ENCODE results near the gene MTMR6. TPM values are rescaled to one million over a fixed set of nuclear protein-coding genes. Genes with fewer than 3 reads are reported as not detected.

MTMR6 gene
- total and polyA plus RNA-seq, 3 experiments from 2014 or later: 15.0 to 16.9 (median 15.9) TPM

- no peaks in the 10 kb centered on the region for H3K36me3 ChIP-seq (ENCODE audit: insufficient read depth, low read length)
Observed at GRCh38 chr13:25214491-25215252, 72.6 kb downstream of the MTMR6 start.

DNA sequence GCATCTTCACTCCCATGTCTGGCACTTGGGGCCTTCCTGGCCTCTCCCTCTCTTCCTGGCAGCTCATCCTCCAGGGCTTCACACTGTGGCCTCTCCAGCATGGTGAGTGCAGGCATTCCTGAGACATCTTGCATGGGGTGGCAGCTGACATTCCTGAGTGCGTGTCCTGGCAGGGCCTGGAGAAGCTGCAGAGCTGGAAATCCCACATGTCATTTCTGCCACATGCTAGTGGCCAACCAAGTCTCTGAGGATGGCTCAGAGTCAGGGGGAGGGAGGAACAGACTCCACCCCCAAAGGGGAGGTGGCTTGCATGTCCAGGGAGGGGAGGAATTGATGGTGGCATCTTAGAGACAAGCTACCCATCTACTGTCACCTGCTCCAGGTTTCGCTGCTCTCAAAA, 73.6 kb downstream of the MTMR6 start:
- ChIA-PET CTCF (no interaction called here), POLR2A (no interaction called here)
- H3K9me3 Mint-ChIP-seq: no peaks in the 10 kb centered on the region
- Histone ChIP-seq H3K27ac (ENCODE audit: low read depth, low read length) (no peak overlapping the region), H3K27me3 (ENCODE audit: insufficient read depth, low read length, poor library complexity, severe bottlenecking) (no peaks in the 10 kb centered on the region), H3K9me3 (ENCODE audit: low read length) (no peaks in the 10 kb centered on the region), H3K4me3 (ENCODE audit: low read length) (no peak overlapping the region), H3K4me1 (ENCODE audit: insufficient read depth, low read length) (no peaks in the 10 kb centered on the region), H3K36me3 (ENCODE audit: insufficient read depth, low read length) (no peaks in the 10 kb centered on the region)
- no peak overlapping the region for H3K27ac Mint-ChIP-seq
- H3K4me1 Mint-ChIP-seq: no peaks in the 10 kb centered on the region
- DNase-seq: no peak
- peaks cover 0 to 6% of the 10 kb centered on the region in 2 donors for H3K27me3 Mint-ChIP-seq
- H3K4me3 Mint-ChIP-seq: no peak overlapping the region
- no peaks in the 10 kb centered on the region for H3K36me3 Mint-ChIP-seq

More at GRCh38 chr13:25214491-25215252, 72.6 kb downstream of the MTMR6 start:
- Mint-ChIP-seq H3K27me3 (peaks cover 0 to 6% of the 10 kb centered on the region in 2 donors), H3K9me3 (no peaks in the 10 kb centered on the region), H3K36me3 (no peaks in the 10 kb centered on the region), H3K4me3 (no peak overlapping the region), H3K4me1 (peaks cover 0 to 1% (median 0%) of the 10 kb centered on the region in 3 donors), H3K27ac (no peak overlapping the region)
- no peak overlapping the region for H3K4me3 ChIP-seq (ENCODE audit: low read length)
- no peak for DNase-seq
- no peaks in the 10 kb centered on the region for H3K27me3 ChIP-seq (ENCODE audit: insufficient read depth, low read length, poor library complexity, severe bottlenecking)
- H3K4me1 ChIP-seq (ENCODE audit: insufficient read depth, low read length): no peaks in the 10 kb centered on the region
- no peaks in the 10 kb centered on the region for H3K9me3 ChIP-seq (ENCODE audit: low read length)
- ChIA-PET CTCF (no interaction called here), POLR2A (no interaction called here)
- H3K27ac ChIP-seq (ENCODE audit: low read depth, low read length): no peak overlapping the region

- Mint-ChIP-seq H3K27me3 (peaks cover 0 to 9% of the 10 kb centered on the region in 2 donors), H3K4me1 (no peaks in the 10 kb centered on the region), H3K27ac (peak overlapping the region in 1 of 8 donors; percentile 56), H3K36me3 (no peaks in the 10 kb centered on the region), H3K9me3 (no peaks in the 10 kb centered on the region), H3K4me3 (no peak overlapping the region)
- no peaks in the 10 kb centered on the region for H3K4me1 ChIP-seq (ENCODE audit: insufficient read depth, low read length)
- no peaks in the 10 kb centered on the region for H3K9me3 ChIP-seq (ENCODE audit: low read length)
- no peaks in the 10 kb centered on the region for H3K27me3 ChIP-seq (ENCODE audit: insufficient read depth, low read length, poor library complexity, severe bottlenecking)
- H3K4me3 ChIP-seq (ENCODE audit: low read length): no peak overlapping the region
- no peaks in the 10 kb centered on the region for H3K36me3 ChIP-seq (ENCODE audit: insufficient read depth, low read length)
- H3K27ac ChIP-seq (ENCODE audit: low read depth, low read length): no peak overlapping the region
- ChIA-PET CTCF (no interaction called here), POLR2A (no interaction called here)
- DNase-seq: no peak
Observed at GRCh38 chr13:25210842-25211569, 76.3 kb downstream of the MTMR6 start.

GRCh38 chr13:25207291-25207810, 79.9 kb downstream of the MTMR6 start:
- H3K9me3 ChIP-seq (ENCODE audit: low read length): no peaks in the 10 kb centered on the region
- H3K27me3 Mint-ChIP-seq: peaks cover 8 to 15% of the 10 kb centered on the region in 2 donors
- no peak overlapping the region for H3K4me3 ChIP-seq (ENCODE audit: low read length)
- no peaks in the 10 kb centered on the region for H3K4me1 ChIP-seq (ENCODE audit: insufficient read depth, low read length)
- H3K4me1 Mint-ChIP-seq: no peaks in the 10 kb centered on the region
- ChIA-PET POLR2A (no interaction called here), CTCF (no interaction called here)
- H3K36me3 ChIP-seq (ENCODE audit: insufficient read depth, low read length): no peaks in the 10 kb centered on the region
- H3K36me3 Mint-ChIP-seq: no peaks in the 10 kb centered on the region
- H3K27ac Mint-ChIP-seq: no peak overlapping the region
- no peaks in the 10 kb centered on the region for H3K9me3 Mint-ChIP-seq
- no peaks in the 10 kb centered on the region for H3K27me3 ChIP-seq (ENCODE audit: insufficient read depth, low read length, poor library complexity, severe bottlenecking)
- H3K4me3 Mint-ChIP-seq: no peak overlapping the region
- no peak for DNase-seq
- no peak overlapping the region for H3K27ac ChIP-seq (ENCODE audit: low read depth, low read length)

- ChIA-PET POLR2A (no interaction called here), CTCF (no interaction called here)
- Histone ChIP-seq H3K27me3 (ENCODE audit: insufficient read depth, low read length, poor library complexity, severe bottlenecking) (no peaks in the 10 kb centered on the region), H3K27ac (ENCODE audit: low read depth, low read length) (no peak overlapping the region), H3K9me3 (ENCODE audit: low read length) (no peaks in the 10 kb centered on the region), H3K4me3 (ENCODE audit: low read length) (no peak overlapping the region), H3K4me1 (ENCODE audit: insufficient read depth, low read length) (no peaks in the 10 kb centered on the region), H3K36me3 (ENCODE audit: insufficient read depth, low read length) (no peaks in the 10 kb centered on the region)
- Mint-ChIP-seq H3K4me3 (no peak overlapping the region), H3K27me3 (peaks cover 13 to 25% of the 10 kb centered on the region in 2 donors), H3K4me1 (no peaks in the 10 kb centered on the region), H3K36me3 (no peaks in the 10 kb centered on the region), H3K9me3 (no peaks in the 10 kb centered on the region), H3K27ac (peak overlapping the region in 1 of 8 donors; percentile 64)
- no peak for DNase-seq
Observed at GRCh38 chr13:25204863-25205262, 82.4 kb downstream of the MTMR6 start.

DNA sequence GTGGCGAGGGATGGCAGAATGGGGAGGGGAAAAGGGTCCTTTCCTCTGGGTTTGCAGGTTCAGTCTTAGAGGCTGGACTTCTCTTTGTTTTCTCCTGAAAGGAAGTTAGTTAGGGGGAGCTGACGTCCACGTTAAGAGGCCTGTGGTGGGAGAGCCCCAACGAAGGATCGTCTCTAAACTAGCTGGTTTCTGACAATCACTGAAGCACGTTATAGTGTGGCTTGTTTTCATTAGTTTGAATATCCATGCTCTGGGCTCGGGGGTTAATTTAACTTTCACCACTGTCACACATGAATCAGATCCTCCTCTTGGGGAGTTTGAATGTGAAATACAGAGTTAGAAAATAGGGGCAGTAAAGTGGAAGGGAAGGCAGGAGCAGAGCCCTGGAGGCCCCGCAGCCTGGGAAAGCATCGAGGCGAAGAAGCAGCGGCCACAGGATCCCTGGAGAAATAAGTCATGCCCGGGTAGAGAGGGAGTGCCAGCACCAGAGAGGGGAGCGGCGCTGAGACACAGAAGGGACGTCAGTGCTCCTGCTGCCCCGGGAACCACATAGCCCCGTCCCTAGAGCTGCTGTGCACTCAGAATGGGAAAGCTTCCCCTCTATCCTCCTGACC, 84.1 kb downstream of the MTMR6 start:
- Histone ChIP-seq H3K27ac (ENCODE audit: low read depth, low read length) (no peak overlapping the region), H3K9me3 (ENCODE audit: low read length) (no peaks in the 10 kb centered on the region), H3K27me3 (ENCODE audit: insufficient read depth, low read length, poor library complexity, severe bottlenecking) (no peaks in the 10 kb centered on the region), H3K4me3 (ENCODE audit: low read length) (no peak overlapping the region), H3K4me1 (ENCODE audit: insufficient read depth, low read length) (no peaks in the 10 kb centered on the region), H3K36me3 (ENCODE audit: insufficient read depth, low read length) (no peaks in the 10 kb centered on the region)
- Mint-ChIP-seq H3K9me3 (no peaks in the 10 kb centered on the region), H3K27ac (peak overlapping the region in 1 of 8 donors; percentile 12), H3K4me3 (no peak overlapping the region), H3K4me1 (no peaks in the 10 kb centered on the region), H3K36me3 (no peaks in the 10 kb centered on the region), H3K27me3 (peaks cover 13 to 28% of the 10 kb centered on the region in 2 donors)
- CTCF ChIA-PET: no interaction called here
- DNase-seq: no peak
- POLR2A ChIA-PET: no interaction called here

DNA sequence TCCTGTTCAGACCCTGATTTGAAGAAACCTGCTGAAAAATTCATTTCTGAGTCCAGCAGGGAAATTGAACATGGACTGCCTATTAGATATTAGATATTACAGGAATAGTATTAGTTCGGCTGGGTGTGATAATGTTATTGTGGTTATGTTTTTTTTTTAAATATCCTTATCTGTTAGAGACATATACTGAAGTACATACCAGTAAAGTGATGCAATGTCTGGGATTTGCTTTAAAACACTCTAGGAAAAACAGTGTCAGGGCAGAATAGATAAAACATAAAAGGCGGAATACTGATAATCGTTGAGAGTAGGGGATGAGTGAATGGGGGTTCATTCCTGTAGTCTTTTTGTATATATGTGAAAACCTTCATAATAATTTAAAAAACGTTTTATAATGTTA, 86.5 kb downstream of the MTMR6 start:
- Histone ChIP-seq H3K4me3 (ENCODE audit: low read length) (no peak overlapping the region), H3K36me3 (ENCODE audit: insufficient read depth, low read length) (no peaks in the 10 kb centered on the region), H3K27ac (ENCODE audit: low read depth, low read length) (no peak overlapping the region), H3K27me3 (ENCODE audit: insufficient read depth, low read length, poor library complexity, severe bottlenecking) (no peaks in the 10 kb centered on the region), H3K9me3 (ENCODE audit: low read length) (no peaks in the 10 kb centered on the region), H3K4me1 (ENCODE audit: insufficient read depth, low read length) (no peaks in the 10 kb centered on the region)
- no peaks in the 10 kb centered on the region for H3K36me3 Mint-ChIP-seq
- POLR2A ChIA-PET: no interaction called here
- no peak overlapping the region for H3K4me3 Mint-ChIP-seq
- peaks cover 13 to 26% of the 10 kb centered on the region in 2 donors for H3K27me3 Mint-ChIP-seq
- no peaks in the 10 kb centered on the region for H3K4me1 Mint-ChIP-seq
- DNase-seq: no peak
- H3K9me3 Mint-ChIP-seq: no peaks in the 10 kb centered on the region
- CTCF ChIA-PET: no interaction called here
- H3K27ac Mint-ChIP-seq: no peak overlapping the region

DNA sequence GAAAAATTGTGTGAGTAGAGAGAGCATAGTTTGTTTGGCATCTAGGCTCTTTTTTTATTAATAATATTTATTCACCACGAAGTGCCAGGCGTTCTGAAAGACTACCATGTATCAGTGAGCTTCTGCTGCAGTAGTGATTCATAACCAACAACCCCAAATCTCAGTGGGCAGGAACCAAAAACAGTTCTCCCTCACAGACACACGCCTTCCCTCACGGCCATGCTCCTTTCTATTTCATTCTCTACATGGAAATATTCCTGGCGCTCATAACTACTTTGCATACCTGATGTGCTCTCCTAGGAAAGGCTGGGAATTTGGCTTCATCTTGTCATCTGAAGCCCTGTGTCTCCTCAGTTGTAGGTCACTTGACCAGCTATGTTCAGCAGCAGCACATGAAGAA, 88.6 kb downstream of the MTMR6 start:
- H3K9me3 Mint-ChIP-seq: no peaks in the 10 kb centered on the region
- DNase-seq: no peak
- H3K27me3 ChIP-seq (ENCODE audit: insufficient read depth, low read length, poor library complexity, severe bottlenecking): no peaks in the 10 kb centered on the region
- H3K27ac ChIP-seq (ENCODE audit: low read depth, low read length): no peak overlapping the region
- POLR2A ChIA-PET: no interaction called here
- H3K9me3 ChIP-seq (ENCODE audit: low read length): no peaks in the 10 kb centered on the region
- H3K4me1 ChIP-seq (ENCODE audit: insufficient read depth, low read length): no peaks in the 10 kb centered on the region
- H3K27me3 Mint-ChIP-seq: peaks cover 16 to 38% of the 10 kb centered on the region in 2 donors
- no peaks in the 10 kb centered on the region for H3K36me3 Mint-ChIP-seq
- no peaks in the 10 kb centered on the region for H3K4me1 Mint-ChIP-seq
- H3K4me3 Mint-ChIP-seq: no peak overlapping the region
- CTCF ChIA-PET: no interaction called here
- H3K36me3 ChIP-seq (ENCODE audit: insufficient read depth, low read length): no peaks in the 10 kb centered on the region
- no peak overlapping the region for H3K27ac Mint-ChIP-seq
- no peak overlapping the region for H3K4me3 ChIP-seq (ENCODE audit: low read length)

All from CD8-positive, alpha-beta memory T cell (primary cell).